GM13977 (cell line): ENCODE measurements around the gene VEZT.

Experiments
- DNase-seq: peaks from one replicate; pipeline ENCODE4 v3.0.0; 2012; ENCODE audit warnings: low spot score
- CTCF ChIP-seq: IDR thresholded peaks from 2 replicates; pipeline ENCODE4 v1.5.1; 2012; ENCODE audit warnings: mild to moderate bottlenecking, control low read depth; ENCODE audit not compliant: insufficient read depth; ENCODE audit errors: extremely low read depth, missing control alignments
- in situ Hi-C: fragments of 300-500 bp; cut with MboI; formaldehyde crosslinking; loops from one replicate; pipeline ENCODE4 v1.12.0; 2022; ENCODE audit warnings: low sequenced_read_pairs, low pct_unique_long_range_greater_than_20kb, mixed read lengths, inconsistent platforms; ENCODE audit not compliant: unreplicated experiment

VEZT gene

GRCh38 chr12:95343461-95344230 lies 126.0 kb downstream of the VEZT start:
- no peak for DNase-seq
- TF ChIP-seq CTCF = no peak
- in situ Hi-C loops = no loop called here

GRCh38 chr12:95349291-95349690 lies 131.7 kb downstream of the VEZT start:
- in situ Hi-C loops = no loop called here
- no peak for DNase-seq
- TF ChIP-seq CTCF = no peak

- no peak for DNase-seq
- in situ Hi-C loops = no loop called here
- no peak for TF ChIP-seq CTCF
These were observed 134.1 kb downstream of the VEZT start for GRCh38 chr12:95351748-95352147.
